Type B pancreatic cell (in vitro differentiated cells): ENCODE data around the gene FAM20C. TPM values are rescaled to one million over a fixed set of nuclear protein-coding genes. Genes with fewer than 3 reads are reported as not detected.

Experiments
- DNase-seq: peaks from one replicate; pipeline ENCODE4 v3.0.0; 2021; ENCODE audit warnings: mixed read lengths; ENCODE audit not compliant: unreplicated experiment; ENCODE audit errors: extremely low spot score
- H3K27ac Mint-ChIP-seq: 2 replicates; pipeline ENCODE4 v1.8.0; 2021; ENCODE audit warnings: mild to moderate bottlenecking, mixed read lengths
- H3K27me3 Mint-ChIP-seq: 2 replicates; pipeline ENCODE4 v1.8.0; 2021; ENCODE audit warnings: mixed read lengths
- H3K36me3 Mint-ChIP-seq: 2 replicates; pipeline ENCODE4 v1.8.0; 2021; ENCODE audit warnings: mixed read lengths
- H3K4me1 Mint-ChIP-seq: one replicate; pipeline ENCODE4 v1.8.0; 2021; ENCODE audit warnings: mixed read lengths; ENCODE audit not compliant: unreplicated experiment
- H3K4me3 Mint-ChIP-seq: 2 replicates; pipeline ENCODE4 v1.8.0; 2021; ENCODE audit warnings: mild to moderate bottlenecking, mixed read lengths
- H3K9me3 Mint-ChIP-seq: 2 replicates; pipeline ENCODE4 v1.8.0; 2021; ENCODE audit warnings: mixed read lengths
- CTCF ChIP-seq: fragments of 200-600 bp; sonication (generic); conservative IDR thresholded peaks from 2 replicates; pipeline ENCODE4 v1.5.0; 2021; ENCODE audit warnings: antibody characterized with exemption, mild to moderate bottlenecking
- total RNA-seq: library from RNA; stranded (reverse); gene quantifications from 2 replicates; pipeline ENCODE4 v1.2.1, GENCODE V29; 2021; ENCODE audit warnings: low replicate concordance

The FAM20C gene
- total RNA-seq, 1 donor from 2014 or later = 18.1 TPM

GRCh38 chr7:277228-277627, 84.9 kb downstream of the FAM20C start:
- Mint-ChIP-seq H3K36me3 (no peaks in the 10 kb centered on the region), H3K27ac (no peak overlapping the region), H3K27me3 (peaks cover 35% of the 10 kb centered on the region), H3K4me1 (no peaks in the 10 kb centered on the region), H3K4me3 (no peak overlapping the region), H3K9me3 (peaks cover 15% of the 10 kb centered on the region)
- no peak for TF ChIP-seq CTCF
- no peak for DNase-seq

DNA sequence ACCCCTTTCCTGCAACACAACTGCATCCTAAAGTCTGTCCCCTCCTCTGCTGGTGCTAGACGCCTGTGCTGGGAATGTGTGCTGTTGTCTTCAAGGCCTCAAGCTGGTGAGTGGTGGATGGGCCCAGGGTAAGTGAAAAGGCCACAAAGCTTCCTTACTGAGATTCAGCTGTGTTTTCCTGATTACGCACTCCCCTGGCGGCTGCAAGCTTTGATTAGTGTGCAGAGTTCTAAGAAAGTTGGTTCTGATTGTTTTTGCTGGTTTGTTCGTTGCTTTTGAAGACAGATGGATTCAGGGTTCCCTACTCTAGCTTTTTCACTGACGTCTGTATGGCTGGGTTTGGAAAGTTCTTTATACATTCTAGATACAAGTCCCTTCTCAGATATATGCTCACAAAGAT, 85.7 kb downstream of the FAM20C start:
- Mint-ChIP-seq H3K4me3 (no peak overlapping the region), H3K4me1 (no peaks in the 10 kb centered on the region), H3K27ac (no peak overlapping the region), H3K9me3 (peaks cover 14% of the 10 kb centered on the region), H3K27me3 (peaks cover 32% of the 10 kb centered on the region), H3K36me3 (no peaks in the 10 kb centered on the region)
- no peak for TF ChIP-seq CTCF
- no peak for DNase-seq

- H3K27me3 Mint-ChIP-seq = peaks cover 41% of the 10 kb centered on the region
- H3K36me3 Mint-ChIP-seq = no peaks in the 10 kb centered on the region
- H3K9me3 Mint-ChIP-seq = no peaks in the 10 kb centered on the region
- peaks cover 4% of the 10 kb centered on the region for H3K4me1 Mint-ChIP-seq
- no peak for TF ChIP-seq CTCF
- no peak for DNase-seq
- no peak overlapping the region for H3K4me3 Mint-ChIP-seq
- H3K27ac Mint-ChIP-seq = no peak overlapping the region
These were observed 87.5 kb downstream of the FAM20C start for GRCh38 chr7:279821-280220.

- Mint-ChIP-seq H3K36me3 (no peaks in the 10 kb centered on the region), H3K27me3 (peaks cover 43% of the 10 kb centered on the region), H3K9me3 (no peaks in the 10 kb centered on the region), H3K4me1 (peaks cover 4% of the 10 kb centered on the region), H3K27ac (no peak overlapping the region), H3K4me3 (no peak overlapping the region)
- TF ChIP-seq CTCF = no peak
- DNase-seq = no peak
These were observed 88.1 kb downstream of the FAM20C start for GRCh38 chr7:280461-280860.

DNA sequence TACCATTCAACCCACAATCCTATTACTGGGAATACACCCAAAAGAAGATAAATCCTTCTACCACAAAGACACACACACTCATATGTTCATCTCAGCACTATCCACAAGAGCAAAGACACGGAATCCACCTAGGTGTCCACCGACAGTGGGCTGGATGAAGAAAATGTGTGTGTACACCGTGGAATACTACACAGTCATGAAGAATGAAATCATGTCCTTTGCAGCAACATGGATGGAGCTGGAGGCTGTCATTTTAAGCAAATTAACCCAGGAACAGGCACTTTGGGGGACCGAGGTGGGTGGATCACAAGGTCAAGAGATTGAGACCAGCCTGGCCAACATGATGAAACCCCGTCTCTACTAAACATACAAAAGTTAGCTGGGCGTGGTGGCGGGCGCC, 89.3 kb downstream of the FAM20C start:
- H3K4me3 Mint-ChIP-seq = no peak overlapping the region
- no peak for TF ChIP-seq CTCF
- H3K27me3 Mint-ChIP-seq = peaks cover 52% of the 10 kb centered on the region
- peaks cover 4% of the 10 kb centered on the region for H3K4me1 Mint-ChIP-seq
- no peak for DNase-seq
- H3K36me3 Mint-ChIP-seq = no peaks in the 10 kb centered on the region
- no peak overlapping the region for H3K27ac Mint-ChIP-seq
- H3K9me3 Mint-ChIP-seq = no peaks in the 10 kb centered on the region

DNA sequence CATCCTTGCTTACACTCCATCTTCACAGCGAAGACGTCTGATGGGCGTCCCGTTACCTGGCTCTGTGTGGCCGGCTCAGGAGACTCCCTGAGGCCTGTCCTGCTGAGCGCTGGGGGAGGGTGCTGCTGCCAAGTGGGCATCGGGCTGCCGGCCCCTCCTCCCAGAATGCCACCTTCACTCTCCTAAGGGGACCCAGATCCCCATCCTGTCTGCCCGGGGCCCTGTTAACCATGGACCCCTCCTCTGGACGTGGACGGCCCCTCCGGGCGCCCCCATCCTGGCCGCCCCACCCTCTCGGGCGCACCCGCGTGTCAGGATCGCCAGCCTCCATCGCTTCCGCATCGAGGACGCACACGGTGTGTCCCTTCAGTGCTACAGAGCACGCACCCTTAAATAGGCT, 90.2 kb downstream of the FAM20C start:
- TF ChIP-seq CTCF = no peak
- Mint-ChIP-seq H3K36me3 (no peaks in the 10 kb centered on the region), H3K27ac (no peak overlapping the region), H3K4me1 (peaks cover 4% of the 10 kb centered on the region), H3K27me3 (peaks cover 58% of the 10 kb centered on the region), H3K4me3 (no peak overlapping the region), H3K9me3 (no peaks in the 10 kb centered on the region)
- no peak for DNase-seq
